Osteoblast (primary cell): ENCODE data around the gene ANGEL2. TPM values are rescaled to one million over a fixed set of nuclear protein-coding genes. Genes with fewer than 3 reads are reported as not detected.
"Not testable (repeated sequence)": the region's sequence is repeated elsewhere in the genome, so short reads cannot be mapped to it uniquely, and the experiment has no call there.

Source experiments
- DNase-seq: peaks from one replicate; pipeline ENCODE4 v3.0.0; 2011; ENCODE audit warnings: low spot score, mixed read lengths; ENCODE audit not compliant: insufficient read length; ENCODE audit errors: missing footprints
- H2AFZ ChIP-seq: 2 replicates; pipeline ENCODE4 v1.6.0; 2011; ENCODE audit warnings: mild to moderate bottlenecking, low read length
- H3K27ac ChIP-seq: 2 replicates; pipeline ENCODE4 v1.5.1; 2011; ENCODE audit warnings: mild to moderate bottlenecking, low read depth, low read length, moderate library complexity
- H3K27me3 ChIP-seq: 2 replicates; pipeline ENCODE4 v1.6.0; 2012; ENCODE audit warnings: mild to moderate bottlenecking, control low read depth, inconsistent platforms, low read length, moderate library complexity; ENCODE audit not compliant: insufficient read depth
- H3K36me3 ChIP-seq: 2 replicates; pipeline ENCODE4 v1.5.1; 2011; ENCODE audit warnings: mild to moderate bottlenecking, low read length, control low read depth, moderate library complexity; ENCODE audit not compliant: insufficient read depth
- H3K4me1 ChIP-seq: 2 replicates; pipeline ENCODE4 v1.5.1; 2011; ENCODE audit warnings: mild to moderate bottlenecking, low read length, control low read depth, moderate library complexity; ENCODE audit not compliant: insufficient read depth
- H3K4me2 ChIP-seq: 2 replicates; pipeline ENCODE4 v1.6.0; 2011; ENCODE audit warnings: mild to moderate bottlenecking, low read length; ENCODE audit not compliant: insufficient read depth
- H3K4me3 ChIP-seq: fragments of 200-600 bp; sonication (generic); 3 replicates; pipeline ENCODE4 v1.5.1; 2012; ENCODE audit warnings: mild to moderate bottlenecking, low read length, inconsistent platforms; ENCODE audit not compliant: insufficient read depth
- H3K79me2 ChIP-seq: 2 replicates; pipeline ENCODE4 v1.6.0; 2012; ENCODE audit warnings: mild to moderate bottlenecking, low read length, control low read depth, inconsistent platforms; ENCODE audit not compliant: insufficient read depth
- H3K9me3 ChIP-seq: 2 replicates; pipeline ENCODE4 v1.5.1; 2011; ENCODE audit warnings: low read depth, low read length, control low read depth
- H4K20me1 ChIP-seq: 2 replicates; pipeline ENCODE4 v1.6.0; 2012; ENCODE audit warnings: mild to moderate bottlenecking, low read length, control low read depth; ENCODE audit not compliant: insufficient read depth
- CTCF ChIP-seq: IDR thresholded peaks from 2 replicates; pipeline ENCODE4 v1.5.1; 2011; ENCODE audit warnings: mild to moderate bottlenecking, low read depth, low read length, moderate library complexity; ENCODE audit errors: extremely low read depth
- total RNA-seq: library from RNA; depleted of rRNA; stranded (reverse); fragments of >200 nt; gene quantifications from 2 replicates; pipeline ENCODE4 v1.2.3, GENCODE V29; 2012

The ANGEL2 gene
- total RNA-seq, 1 donor: 46.3 TPM

GRCh38 chr1:213049232-213049631 is 33.6 kb upstream of the ANGEL2 start:
- no peak for TF ChIP-seq CTCF
- H2AFZ ChIP-seq: peak overlapping the region; percentile 10

GRCh38 chr1:213045321-213046226 is 29.9 kb upstream of the ANGEL2 start:
- H3K27me3 ChIP-seq, DNase-seq, H3K9me3 ChIP-seq, H3K27ac ChIP-seq, H2AFZ ChIP-seq, H4K20me1 ChIP-seq, H3K4me2 ChIP-seq, H3K4me1 ChIP-seq, H3K4me3 ChIP-seq, H3K36me3 ChIP-seq, H3K79me2 ChIP-seq: not testable (repeated sequence)

More at GRCh38 chr1:213049232-213049631, 33.6 kb upstream of the ANGEL2 start:
- no peak for DNase-seq
- Histone ChIP-seq H3K36me3 (no peaks in the 10 kb centered on the region), H4K20me1 (no peaks in the 10 kb centered on the region), H3K4me3 (no peak overlapping the region), H3K9me3 (no peaks in the 10 kb centered on the region), H3K27me3 (no peaks in the 10 kb centered on the region), H3K4me2 (no peak overlapping the region), H3K27ac (no peak overlapping the region), H3K79me2 (peaks cover 26% of the 10 kb centered on the region), H3K4me1 (peaks cover 11% of the 10 kb centered on the region)

GRCh38 chr1:213041443-213041842 is 25.8 kb upstream of the ANGEL2 start:
- Histone ChIP-seq H3K27ac (no peak overlapping the region), H3K27me3 (peaks cover 3% of the 10 kb centered on the region), H2AFZ (no peak overlapping the region), H3K4me3 (no peak overlapping the region), H3K9me3 (no peaks in the 10 kb centered on the region), H3K36me3 (no peaks in the 10 kb centered on the region), H3K4me1 (no peaks in the 10 kb centered on the region), H4K20me1 (no peaks in the 10 kb centered on the region), H3K4me2 (no peak overlapping the region), H3K79me2 (no peaks in the 10 kb centered on the region)
- peak; percentile 13 for DNase-seq
- no peak for TF ChIP-seq CTCF

GRCh38 chr1:213035573-213035972 is 19.9 kb upstream of the ANGEL2 start:
- peaks cover 13% of the 10 kb centered on the region for H3K27me3 ChIP-seq
- no peaks in the 10 kb centered on the region for H3K9me3 ChIP-seq
- no peaks in the 10 kb centered on the region for H3K79me2 ChIP-seq
- H4K20me1 ChIP-seq: no peaks in the 10 kb centered on the region
- H3K36me3 ChIP-seq: no peaks in the 10 kb centered on the region
- TF ChIP-seq CTCF: no peak
- H3K4me3 ChIP-seq: no peak overlapping the region
- H3K4me1 ChIP-seq: no peaks in the 10 kb centered on the region
- DNase-seq: no peak
- no peak overlapping the region for H3K27ac ChIP-seq
- H2AFZ ChIP-seq: no peak overlapping the region
- no peak overlapping the region for H3K4me2 ChIP-seq
